Mucosa of rectum (tissue), 2 donors: Measurements from ENCODE around the gene DPF1.

ENCODE experiments used
- H3K27ac ChIP-seq, 2 donors: one replicate each; pipeline ENCODE4 v1.7.0; 2013; ENCODE audit warnings: inconsistent platforms in 2 of 2, low read depth in 2 of 2, low read length in 2 of 2
- H3K27me3 ChIP-seq, 2 donors: one replicate each; pipeline ENCODE4 v1.7.0; 2013; ENCODE audit warnings: low read length in 2 of 2; ENCODE audit not compliant: control insufficient read depth in 2 of 2, insufficient read depth in 2 of 2
- H3K36me3 ChIP-seq, 2 donors: one replicate each; pipeline ENCODE4 v1.7.0; 2013; ENCODE audit warnings: low read length in 2 of 2; ENCODE audit not compliant: control insufficient read depth in 2 of 2, insufficient read depth in 2 of 2
- H3K4me1 ChIP-seq, 2 donors: one replicate each; pipeline ENCODE4 v1.7.0; 2013; ENCODE audit warnings: low read length in 2 of 2, mild to moderate bottlenecking in 1 of 2; ENCODE audit not compliant: control insufficient read depth in 2 of 2, insufficient read depth in 2 of 2
- H3K4me3 ChIP-seq, 2 donors: one replicate each; pipeline ENCODE4 v1.7.0; 2013; ENCODE audit warnings: low read length in 2 of 2
- H3K9ac ChIP-seq, 2 donors: one replicate each; pipeline ENCODE4 v1.7.0; 2013; ENCODE audit warnings: low read length in 2 of 2, low read depth in 1 of 2, mild to moderate bottlenecking in 1 of 2
- H3K9me3 ChIP-seq, 2 donors: one replicate each; pipeline ENCODE4 v1.7.0; 2013; ENCODE audit warnings: low read length in 2 of 2; ENCODE audit not compliant: control insufficient read depth in 2 of 2
- donor health status: healthy.
- donor health status: Normal muscosa, but diverticular disease.

DPF1 gene

GRCh38 chr19:38221919-38222830 lies 1.8 kb downstream of the DPF1 start:
- no peaks in the 10 kb centered on the region for H3K9me3 ChIP-seq
- H3K27me3 ChIP-seq = peaks cover 27 to 39% of the 10 kb centered on the region in 2 donors
- H3K27ac ChIP-seq = no peak overlapping the region
- H3K36me3 ChIP-seq = no peaks in the 10 kb centered on the region
- no peak overlapping the region for H3K4me3 ChIP-seq
- no peak overlapping the region for H3K9ac ChIP-seq
- H3K4me1 ChIP-seq = peaks cover 2 to 4% of the 10 kb centered on the region in 2 donors

GRCh38 chr19:38221421-38221820 lies 2.6 kb downstream of the DPF1 start:
- Histone ChIP-seq H3K27me3 (peaks cover 25 to 31% of the 10 kb centered on the region in 2 donors), H3K9me3 (no peaks in the 10 kb centered on the region), H3K4me3 (no peak overlapping the region)

GRCh38 chr19:38219221-38219620 lies 4.8 kb downstream of the DPF1 start:
- Histone ChIP-seq H3K36me3 (no peaks in the 10 kb centered on the region), H3K27ac (no peak overlapping the region), H3K9ac (no peak overlapping the region), H3K27me3 (peaks cover 13 to 21% of the 10 kb centered on the region in 2 donors), H3K4me3 (no peak overlapping the region), H3K9me3 (no peaks in the 10 kb centered on the region), H3K4me1 (peaks cover 2% of the 10 kb centered on the region in 2 donors)

More at GRCh38 chr19:38221421-38221820, 2.6 kb downstream of the DPF1 start:
- Histone ChIP-seq H3K36me3 (no peaks in the 10 kb centered on the region), H3K9ac (no peak overlapping the region), H3K27ac (no peak overlapping the region), H3K4me1 (peaks cover 2 to 4% of the 10 kb centered on the region in 2 donors)

DNA sequence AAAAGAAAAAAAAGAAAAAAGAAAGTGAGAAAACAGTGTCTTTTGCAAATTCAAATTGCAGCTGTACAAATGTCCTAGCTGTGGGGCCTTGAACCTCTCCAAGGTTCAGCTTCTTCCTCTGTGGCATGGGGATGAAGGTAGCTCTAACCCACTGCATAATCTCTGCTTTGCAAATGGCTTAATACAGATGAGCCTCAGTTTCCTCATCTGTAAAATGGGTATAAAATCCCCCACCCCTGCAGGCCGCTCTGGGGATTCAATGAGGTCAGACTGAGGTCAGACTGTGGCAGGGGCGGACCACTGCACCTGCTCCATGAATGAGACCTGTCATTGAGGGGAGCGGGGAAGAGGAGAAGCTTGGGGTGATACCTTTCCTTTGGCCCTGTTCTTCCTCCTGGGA lies 5.8 kb downstream of the DPF1 start:
- Histone ChIP-seq H3K27me3 (peaks cover 10 to 21% of the 10 kb centered on the region in 2 donors), H3K4me3 (no peak overlapping the region), H3K9me3 (no peaks in the 10 kb centered on the region), H3K36me3 (no peaks in the 10 kb centered on the region), H3K4me1 (no peaks in the 10 kb centered on the region), H3K27ac (no peak overlapping the region), H3K9ac (no peak overlapping the region)

- H3K27me3 ChIP-seq = peaks cover 6 to 9% of the 10 kb centered on the region in 2 donors
- no peaks in the 10 kb centered on the region for H3K36me3 ChIP-seq
- H3K4me3 ChIP-seq = no peak overlapping the region
- no peak overlapping the region for H3K27ac ChIP-seq
- no peak overlapping the region for H3K9ac ChIP-seq
- H3K9me3 ChIP-seq = no peaks in the 10 kb centered on the region
- H3K4me1 ChIP-seq = no peaks in the 10 kb centered on the region
Observed at GRCh38 chr19:38216785-38217641, 7.0 kb downstream of the DPF1 start.

DNA sequence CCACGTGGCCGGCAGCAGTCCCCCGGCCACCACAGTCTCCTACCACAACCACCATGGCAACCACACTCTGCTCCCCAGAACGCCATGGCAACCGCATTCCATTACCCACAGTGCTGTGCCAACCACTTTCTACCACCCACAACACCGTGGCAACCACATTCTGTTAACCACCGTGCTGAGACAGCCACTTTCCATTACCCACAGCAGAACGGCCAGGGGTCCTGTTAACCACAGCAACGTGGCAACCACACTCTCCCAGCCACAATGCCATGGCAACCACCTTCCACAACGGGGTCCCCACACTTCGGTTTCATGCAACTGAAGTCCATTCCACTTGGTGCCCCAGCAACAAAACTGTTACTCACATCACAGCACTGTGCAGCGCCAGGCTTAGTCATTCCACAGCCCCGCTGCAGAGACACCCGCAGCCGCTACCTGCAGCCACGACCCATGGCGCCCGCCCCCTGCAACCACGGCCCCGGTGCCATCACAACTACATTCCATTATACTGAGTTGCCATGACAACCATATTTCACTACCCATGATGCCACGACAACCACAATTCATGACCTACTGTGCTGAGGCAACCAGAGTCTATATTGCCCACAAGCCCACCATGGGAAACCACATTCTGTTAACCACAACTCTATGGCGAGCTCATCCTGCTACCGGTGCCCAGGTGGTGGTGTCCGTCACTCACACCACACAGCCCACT lies 10.0 kb downstream of the DPF1 start:
- no peaks in the 10 kb centered on the region for H3K36me3 ChIP-seq
- H3K27ac ChIP-seq = no peak overlapping the region
- H3K9me3 ChIP-seq = no peaks in the 10 kb centered on the region
- H3K4me3 ChIP-seq = no peak overlapping the region
- H3K27me3 ChIP-seq = peaks cover 15 to 26% of the 10 kb centered on the region in 2 donors
- peaks cover 3 to 8% of the 10 kb centered on the region in 2 donors for H3K4me1 ChIP-seq
- no peak overlapping the region for H3K9ac ChIP-seq

DNA sequence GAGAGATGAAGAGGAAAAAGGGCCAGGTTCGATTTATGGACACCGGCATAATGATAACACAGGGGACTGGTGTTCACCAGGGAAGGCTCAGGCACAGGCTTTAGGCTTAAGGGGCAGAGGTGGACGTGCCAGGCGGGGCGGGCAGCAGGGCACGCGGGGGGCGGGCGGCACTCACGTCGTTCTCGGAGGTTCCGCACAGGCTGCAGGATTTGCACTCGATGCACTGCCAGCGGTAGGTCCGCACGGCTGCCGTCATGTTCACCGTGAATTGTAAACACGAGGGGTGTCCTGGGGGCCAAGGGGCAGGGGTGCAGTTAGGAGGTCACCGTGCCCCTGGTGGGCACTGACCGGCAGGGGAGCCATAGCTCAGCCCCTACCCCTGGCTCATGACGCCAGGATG lies 10.6 kb downstream of the DPF1 start:
- no peak overlapping the region for H3K9ac ChIP-seq
- no peaks in the 10 kb centered on the region for H3K9me3 ChIP-seq
- H3K36me3 ChIP-seq = no peaks in the 10 kb centered on the region
- peaks cover 15 to 28% of the 10 kb centered on the region in 2 donors for H3K27me3 ChIP-seq
- H3K27ac ChIP-seq = no peak overlapping the region
- H3K4me1 ChIP-seq = peaks cover 3 to 11% of the 10 kb centered on the region in 2 donors
- no peak overlapping the region for H3K4me3 ChIP-seq

GRCh38 chr19:38211766-38212165 lies 12.3 kb downstream of the DPF1 start:
- no peak overlapping the region for H3K4me3 ChIP-seq
- peaks cover 0 to under 1% of the 10 kb centered on the region in 2 donors for H3K36me3 ChIP-seq
- H3K4me1 ChIP-seq = peaks cover 3 to 11% of the 10 kb centered on the region in 2 donors
- no peak overlapping the region for H3K9ac ChIP-seq
- peaks cover 14 to 28% of the 10 kb centered on the region in 2 donors for H3K27me3 ChIP-seq
- H3K27ac ChIP-seq = no peak overlapping the region
- H3K9me3 ChIP-seq = no peaks in the 10 kb centered on the region

- Histone ChIP-seq H3K27ac (no peak overlapping the region), H3K4me3 (peak overlapping the region in 1 of 2 donors; percentile 30), H3K27me3 (peaks cover 11 to 28% of the 10 kb centered on the region in 2 donors), H3K4me1 (peaks cover 3 to 11% of the 10 kb centered on the region in 2 donors), H3K9me3 (no peaks in the 10 kb centered on the region), H3K36me3 (peaks cover 5 to 6% of the 10 kb centered on the region in 2 donors), H3K9ac (no peak overlapping the region)
Observed at GRCh38 chr19:38211151-38211591, 12.9 kb downstream of the DPF1 start.
